HG03135 (cell line): Measurements from ENCODE around the gene HADHA.

Experiments used
- ATAC-seq: cut with Tn5 transposase; IDR thresholded peaks from one replicate; pipeline ENCODE4 v1.9.1; 2021; ENCODE audit warnings: mild to moderate bottlenecking, moderate library complexity; ENCODE audit not compliant: unreplicated experiment

The HADHA gene

DNA sequence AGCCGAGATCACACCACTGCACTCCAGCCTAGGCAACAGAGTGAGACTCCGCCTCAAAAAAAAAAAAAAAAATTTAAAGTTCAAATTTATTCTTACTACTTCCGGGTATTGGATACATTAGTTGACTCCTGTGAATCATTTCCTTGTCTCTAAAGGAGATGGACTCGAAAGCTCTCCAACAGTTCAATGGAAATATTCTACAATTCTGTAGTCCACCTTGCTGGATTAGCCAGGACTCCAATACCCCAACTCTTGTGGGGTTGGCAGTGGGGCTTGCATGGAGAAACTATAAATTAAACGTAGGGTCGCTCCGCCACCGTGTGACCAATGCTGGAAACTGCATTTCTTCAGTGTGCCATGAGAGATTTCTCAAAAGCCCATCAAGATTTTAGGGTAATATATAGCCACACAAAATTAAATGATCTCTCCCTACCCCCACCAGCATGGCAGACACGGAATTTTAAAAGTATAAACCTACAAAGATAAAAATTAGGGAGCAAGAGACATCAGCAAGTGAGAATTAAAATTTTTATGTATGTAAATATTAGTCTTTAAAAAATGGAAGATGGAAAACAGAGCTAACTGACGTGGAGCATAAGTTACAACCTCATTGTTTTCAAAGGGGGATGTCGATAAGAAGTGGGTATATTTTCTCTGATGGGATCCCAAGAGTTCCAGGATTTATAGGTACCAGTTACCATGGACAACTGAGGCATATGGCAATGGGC, 99.3 kb downstream of the HADHA start:
- no peak for ATAC-seq

- no peak for ATAC-seq
These were observed 100.4 kb downstream of the HADHA start for GRCh38 chr2:26144031-26144430.

GRCh38 chr2:26141145-26141769, 103.2 kb downstream of the HADHA start:
- ATAC-seq: no peak
